Measurements from ENCODE around the gene NLGN2.

GRCh38 chr17:7468290-7468689 is 60.6 kb downstream of the NLGN2 start:
- TF ChIP-seq CTCF (IDR thresholded peaks at IDR 0.05) (no peak), POLR2A (IDR thresholded peaks at IDR 0.05) (no peak), EP300 (IDR thresholded peaks at IDR 0.05) (no peak), POLR2AphosphoS5 (IDR thresholded peaks at IDR 0.05) (no peak)
